NCI-H1694 (cell line): ENCODE results near the gene NAB2.

ENCODE experiments used
- DNase-seq: peaks from one replicate; lab custom pipeline; 2025; lab: John Stamatoyannopoulos, UW

The NAB2 gene

DNA sequence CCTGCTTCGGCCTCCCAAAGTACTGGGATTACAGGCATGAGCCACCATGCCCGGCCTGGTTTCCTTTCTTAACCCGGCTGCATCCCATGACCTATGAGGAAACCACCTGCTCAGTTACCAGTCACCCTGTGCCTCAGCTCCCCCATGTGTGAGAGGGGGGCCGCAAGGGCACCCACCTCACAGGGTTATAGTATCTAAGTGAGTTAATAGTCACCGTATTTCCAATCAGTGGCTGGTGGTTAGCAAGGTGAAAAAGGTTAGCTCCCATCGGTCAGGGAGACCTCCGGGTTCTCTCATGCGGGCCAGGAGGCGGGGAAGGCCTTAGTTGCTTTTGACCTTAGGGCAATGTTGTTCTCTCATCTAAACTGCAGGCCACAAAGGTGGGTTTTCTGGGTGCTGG, 46.0 kb downstream of the NAB2 start:
- no peak for DNase-seq

DNA sequence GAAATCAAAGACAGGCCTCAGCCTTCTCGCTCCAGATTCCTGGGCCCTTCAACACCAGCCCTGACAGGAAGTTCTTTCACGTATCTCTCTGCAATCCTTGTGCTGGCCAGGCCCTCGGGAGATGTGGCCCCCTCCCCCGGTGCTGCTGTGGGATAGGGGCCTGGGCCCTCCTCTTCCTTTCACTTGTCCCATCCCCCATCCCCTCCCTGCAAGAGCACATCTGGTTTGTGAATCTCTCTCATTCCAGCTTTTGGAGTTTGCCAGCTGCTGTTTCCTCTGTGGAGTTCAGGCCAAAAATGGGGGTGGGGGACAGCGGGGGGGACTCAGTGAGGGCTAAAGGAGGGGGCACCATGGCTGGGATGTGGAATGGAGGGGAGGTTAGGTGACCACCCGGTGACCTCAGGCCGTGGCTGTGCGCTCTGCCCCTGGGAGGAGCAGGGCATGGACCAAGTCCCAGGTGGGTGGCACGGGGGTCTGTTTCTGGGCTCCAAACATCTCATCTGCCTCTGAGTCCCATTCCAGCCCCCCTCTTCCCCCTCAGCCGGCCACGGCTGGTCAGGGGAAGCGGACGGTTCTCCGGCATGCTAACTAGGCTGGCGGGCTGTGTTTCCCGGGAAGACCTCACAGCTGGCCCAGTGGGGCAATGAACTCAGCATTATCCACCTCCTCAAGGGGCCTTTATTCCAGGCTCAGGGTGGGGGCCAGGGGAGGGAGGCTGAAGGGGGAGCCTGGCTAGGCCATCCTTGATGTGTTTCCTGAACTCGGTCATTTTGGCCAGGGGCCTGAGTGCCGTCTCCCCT, 46.8 kb downstream of the NAB2 start:
- no peak for DNase-seq

DNA sequence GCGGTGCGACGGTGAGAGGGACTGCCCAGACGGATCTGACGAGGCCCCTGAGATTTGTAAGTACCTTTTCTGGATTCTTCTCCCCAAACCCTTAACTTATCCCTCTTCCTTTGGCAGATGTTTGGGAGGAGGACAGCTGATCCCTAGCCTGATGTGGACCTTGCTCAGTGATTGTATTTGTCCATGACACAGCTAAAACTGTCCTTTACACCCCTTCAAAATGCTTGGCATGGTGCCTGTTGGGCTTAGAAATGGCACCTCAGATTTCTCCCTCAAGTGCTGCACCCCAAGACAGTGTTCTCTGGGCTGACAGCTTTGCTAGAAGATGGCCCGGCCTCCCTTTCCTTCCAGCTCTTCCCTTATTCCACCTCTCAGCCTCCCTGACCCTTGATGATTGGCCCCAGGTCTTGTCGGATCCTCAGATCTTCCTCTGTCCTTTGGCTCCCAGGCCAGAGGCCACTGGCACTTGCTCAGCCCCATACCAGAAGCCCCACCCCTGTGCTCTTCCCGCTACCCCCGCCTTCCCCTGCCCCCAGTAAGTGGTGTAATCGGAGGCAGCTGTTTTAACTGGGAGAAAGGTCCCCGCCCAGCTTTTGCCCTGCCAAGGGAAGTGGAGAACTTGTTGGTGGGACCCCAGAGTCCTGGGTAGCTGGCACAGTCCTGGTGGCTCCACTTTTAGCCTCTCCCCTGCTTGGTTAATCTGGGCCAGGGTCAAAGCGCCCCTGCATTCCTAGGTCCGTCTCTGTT, 49.8 kb downstream of the NAB2 start:
- DNase-seq: no peak

DNA sequence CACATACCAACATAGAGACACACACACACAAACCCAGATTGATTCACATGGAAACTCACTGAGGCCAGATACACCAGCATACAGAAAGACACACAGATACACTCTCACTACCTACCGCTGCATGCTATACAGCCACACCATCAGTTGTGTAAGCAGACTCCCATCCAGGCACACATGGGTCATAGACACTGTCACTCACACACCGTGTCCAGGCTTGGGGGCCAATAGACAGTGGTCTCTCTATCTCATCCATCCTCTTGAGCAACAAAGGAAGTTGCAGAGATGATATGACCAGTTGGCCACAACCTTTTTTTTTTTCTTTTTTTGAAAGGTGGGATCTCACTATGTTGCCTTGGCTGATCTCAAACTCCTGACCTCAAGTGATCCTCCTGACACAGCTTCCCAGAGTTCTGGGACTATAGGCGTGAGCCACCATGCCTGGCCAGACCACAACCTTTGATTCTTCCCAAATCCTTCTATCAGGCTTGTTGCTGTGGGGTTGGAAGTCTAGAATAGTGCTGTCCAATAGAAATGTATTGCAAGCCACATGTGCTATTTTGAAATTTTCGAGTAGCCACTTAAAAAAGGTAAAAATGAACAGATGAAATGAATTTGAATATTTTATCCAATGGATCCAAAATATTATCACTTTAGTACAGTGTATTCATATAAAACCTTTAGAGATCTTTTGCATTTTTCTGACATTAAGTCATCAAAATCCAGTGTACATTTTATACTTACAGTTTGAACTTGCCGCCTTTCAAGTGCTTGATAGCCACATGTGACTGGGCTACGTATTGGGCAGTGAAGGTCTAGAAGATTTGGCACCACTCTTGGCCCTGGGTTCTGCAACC, 51.1 kb downstream of the NAB2 start:
- no peak for DNase-seq

DNA sequence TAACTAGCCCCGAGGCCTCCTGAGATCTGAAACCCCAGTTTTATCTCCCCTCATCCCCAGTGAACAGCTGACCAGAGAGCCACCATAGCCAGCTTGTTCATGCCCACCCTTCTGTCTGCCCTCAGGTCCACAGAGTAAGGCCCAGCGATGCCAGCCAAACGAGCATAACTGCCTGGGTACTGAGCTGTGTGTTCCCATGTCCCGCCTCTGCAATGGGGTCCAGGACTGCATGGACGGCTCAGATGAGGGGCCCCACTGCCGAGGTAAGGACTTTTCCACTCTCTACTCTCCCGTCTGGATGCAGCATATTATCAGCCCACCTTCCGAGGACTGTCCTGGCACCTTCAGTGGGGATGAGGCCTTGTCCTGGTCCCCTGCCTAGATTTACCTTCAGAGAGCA, 52.3 kb downstream of the NAB2 start:
- no peak for DNase-seq

DNA sequence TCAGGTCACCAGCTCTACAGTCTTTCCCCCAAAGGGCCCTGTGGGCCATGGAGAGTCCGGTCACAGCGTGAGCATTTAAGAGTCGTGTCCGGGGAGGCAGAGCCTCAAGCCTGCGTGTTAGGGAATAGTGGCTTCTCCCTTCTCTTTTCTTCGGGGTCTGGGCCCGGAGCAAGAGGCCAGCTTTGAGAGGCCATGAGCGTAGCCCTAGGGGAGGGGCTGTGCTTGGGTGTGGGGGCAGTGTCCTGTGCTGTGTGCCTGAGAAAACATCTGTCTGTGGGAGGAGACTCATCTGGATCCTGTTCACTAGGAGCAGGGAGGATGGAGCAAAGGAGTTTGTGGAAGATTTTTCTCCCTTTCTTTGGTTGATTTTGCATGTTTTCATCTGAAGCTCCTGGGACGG, 53.2 kb downstream of the NAB2 start:
- no peak for DNase-seq

DNA sequence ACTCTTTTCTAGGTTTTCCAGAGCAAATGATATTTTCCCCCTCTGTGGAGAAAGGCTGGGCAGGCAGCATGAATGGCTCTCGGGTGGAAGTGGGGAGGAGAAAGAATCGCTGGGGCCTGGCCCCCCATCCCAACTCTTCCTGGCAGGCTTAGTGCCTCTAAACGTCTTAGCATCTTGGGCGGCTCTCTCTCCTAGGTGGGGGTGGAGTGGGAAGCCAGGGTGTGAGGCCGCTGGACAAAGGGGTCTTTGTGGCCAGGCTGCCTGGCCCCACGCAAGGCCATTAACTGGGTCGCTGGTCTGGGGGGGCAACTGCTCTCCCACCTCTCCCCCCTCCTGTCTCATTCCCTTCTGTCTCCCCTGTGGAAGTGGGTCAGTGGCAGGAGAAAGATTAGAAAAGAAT, 53.8 kb downstream of the NAB2 start:
- DNase-seq: no peak

DNA sequence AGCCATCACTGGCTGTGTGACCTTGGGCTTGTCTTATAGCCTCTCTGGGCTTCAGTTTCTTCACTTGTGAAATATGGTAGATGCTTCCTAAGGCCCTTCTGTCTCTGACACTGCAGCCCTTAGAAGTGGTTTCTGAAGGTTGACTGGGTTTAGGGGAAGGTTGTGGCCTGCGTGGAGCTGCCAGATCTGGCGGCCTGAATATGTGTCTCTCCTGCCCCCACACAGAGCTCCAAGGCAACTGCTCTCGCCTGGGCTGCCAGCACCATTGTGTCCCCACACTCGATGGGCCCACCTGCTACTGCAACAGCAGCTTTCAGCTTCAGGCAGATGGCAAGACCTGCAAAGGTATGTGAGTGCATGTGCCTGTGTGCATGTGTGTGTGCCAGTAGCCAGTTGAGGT, 54.5 kb downstream of the NAB2 start:
- DNase-seq: no peak
